Measurements from ENCODE around the gene GPS1. TPM values are rescaled to one million over a fixed set of nuclear protein-coding genes. Genes with fewer than 3 reads are reported as not detected.

GPS1 gene
- total RNA-seq, 3 donors from 2014 or later: 68.8 to 95.4 (median 94.4) TPM

DNA sequence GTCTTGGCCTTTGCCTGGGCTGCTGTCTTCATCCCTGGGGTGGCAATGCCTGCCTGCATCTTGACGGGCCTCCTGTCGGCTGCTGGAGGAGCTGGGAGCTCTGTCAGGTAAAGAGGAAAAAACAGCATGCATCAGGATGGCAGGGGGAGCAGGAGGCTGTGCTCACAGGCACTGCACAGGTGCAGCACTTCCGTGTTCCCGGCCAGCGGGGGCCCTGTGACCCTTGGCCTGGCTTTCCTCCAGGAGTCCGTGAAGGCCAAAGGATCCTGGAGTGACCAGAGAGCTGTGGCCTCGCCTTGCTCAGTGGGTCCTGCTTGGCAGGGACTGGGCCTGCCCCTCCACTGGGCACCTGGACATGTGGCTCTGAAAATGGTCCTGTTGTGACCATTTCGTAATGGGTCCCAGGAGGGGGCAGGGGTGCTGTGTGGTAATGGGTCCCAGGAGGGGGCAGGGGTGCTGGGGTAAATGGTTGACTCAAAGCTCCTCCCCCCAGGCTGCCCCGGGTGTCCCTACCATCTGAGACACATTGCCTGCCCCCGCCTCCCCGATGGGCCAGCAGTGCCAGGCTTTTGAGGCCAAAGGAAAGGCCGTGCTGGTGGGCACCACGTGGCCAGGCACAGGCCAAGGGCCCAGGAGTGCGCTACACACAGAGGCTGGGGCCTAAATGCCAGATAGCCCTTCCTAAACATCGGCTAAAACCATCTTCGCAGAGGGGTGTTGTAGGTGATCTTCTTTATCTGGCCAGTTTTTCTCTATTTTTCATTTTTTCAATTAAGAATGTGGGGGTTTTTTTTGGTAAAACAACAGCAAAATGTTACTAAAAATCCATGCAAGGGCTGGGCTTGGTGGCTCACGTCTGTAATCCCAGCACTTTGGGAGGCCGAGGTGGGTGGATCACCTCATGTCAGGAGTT lies 50.3 kb downstream of the GPS1 start:
- no peak for DNase-seq (ENCODE audit: low spot score in 2 of 2)
- intact Hi-C loops (cut with DNase I; ENCODE audit: low total_unique reads): no loop called here
- H3K27me3 ChIP-seq: no peaks in the 10 kb centered on the region
- H3K4me3 ChIP-seq: no peak overlapping the region
- H3K4me1 ChIP-seq: peaks cover 41 to 60% of the 10 kb centered on the region in 2 donors
- H3K27ac ChIP-seq: peak overlapping the region; percentile 95 to 96
- H3K36me3 ChIP-seq: no peaks in the 10 kb centered on the region
- TF ChIP-seq POLR2A (IDR thresholded peaks at IDR 0.05) (no peak), POLR2AphosphoS5 (IDR thresholded peaks at IDR 0.05) (no peak)
- TF ChIP-seq, protein P1, sequence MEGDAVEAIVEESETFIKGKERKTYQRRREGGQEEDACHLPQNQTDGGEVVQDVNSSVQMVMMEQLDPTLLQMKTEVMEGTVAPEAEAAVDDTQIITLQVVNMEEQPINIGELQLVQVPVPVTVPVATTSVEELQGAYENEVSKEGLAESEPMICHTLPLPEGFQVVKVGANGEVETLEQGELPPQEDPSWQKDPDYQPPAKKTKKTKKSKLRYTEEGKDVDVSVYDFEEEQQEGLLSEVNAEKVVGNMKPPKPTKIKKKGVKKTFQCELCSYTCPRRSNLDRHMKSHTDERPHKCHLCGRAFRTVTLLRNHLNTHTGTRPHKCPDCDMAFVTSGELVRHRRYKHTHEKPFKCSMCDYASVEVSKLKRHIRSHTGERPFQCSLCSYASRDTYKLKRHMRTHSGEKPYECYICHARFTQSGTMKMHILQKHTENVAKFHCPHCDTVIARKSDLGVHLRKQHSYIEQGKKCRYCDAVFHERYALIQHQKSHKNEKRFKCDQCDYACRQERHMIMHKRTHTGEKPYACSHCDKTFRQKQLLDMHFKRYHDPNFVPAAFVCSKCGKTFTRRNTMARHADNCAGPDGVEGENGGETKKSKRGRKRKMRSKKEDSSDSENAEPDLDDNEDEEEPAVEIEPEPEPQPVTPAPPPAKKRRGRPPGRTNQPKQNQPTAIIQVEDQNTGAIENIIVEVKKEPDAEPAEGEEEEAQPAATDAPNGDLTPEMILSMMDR (IDR thresholded peaks at IDR 0.05): no peak
- H3K9me3 ChIP-seq: no peaks in the 10 kb centered on the region

DNA sequence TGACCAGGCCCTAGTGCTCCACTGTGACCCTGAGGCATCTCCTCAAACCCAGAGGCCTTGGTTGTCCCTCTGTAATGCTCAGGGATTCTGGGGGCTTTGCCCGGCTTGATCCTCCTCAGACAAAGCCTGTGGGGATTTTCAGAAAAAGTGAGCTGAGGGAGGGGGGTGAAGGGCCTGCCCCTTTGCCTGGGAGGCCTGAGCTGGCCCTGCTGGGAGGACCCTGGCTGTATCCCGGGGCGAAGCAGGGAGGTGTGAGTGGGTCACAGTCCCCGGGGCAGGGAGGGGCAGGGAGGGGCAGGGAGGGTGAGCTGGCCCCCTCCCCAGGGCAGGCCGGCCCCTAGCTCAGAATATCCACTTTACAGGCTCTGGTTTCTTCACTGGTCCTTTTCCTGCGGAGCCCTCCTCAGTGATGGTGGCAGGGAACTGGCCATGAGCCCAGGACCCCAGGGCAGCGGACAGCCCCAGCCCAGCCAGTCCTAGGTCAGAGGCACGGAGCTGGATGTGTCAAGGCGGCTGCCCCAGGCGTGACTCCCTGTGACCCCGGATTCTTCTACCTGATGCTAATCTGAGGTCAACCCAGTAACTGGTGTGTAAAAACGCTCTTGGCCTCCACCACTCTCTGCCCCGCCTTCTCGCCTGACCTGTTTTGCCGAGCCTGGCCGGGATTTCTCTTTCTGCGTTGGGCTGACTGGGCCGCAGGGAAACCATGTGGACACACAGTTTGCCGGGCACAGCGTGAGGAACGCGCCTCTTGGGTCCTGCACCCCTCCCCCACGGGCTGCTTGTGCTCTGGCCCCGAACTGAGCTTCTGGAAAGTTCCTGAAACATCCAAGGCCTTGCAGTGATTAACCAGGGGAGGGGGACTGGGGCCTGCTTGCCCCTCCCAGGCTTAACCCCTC lies 52.1 kb downstream of the GPS1 start:
- no peak for TF ChIP-seq POLR2A (IDR thresholded peaks at IDR 0.05)
- TF ChIP-seq, protein P1 (IDR thresholded peaks at IDR 0.05): no peak
- peak; percentile 30 to 75 (median 57) for TF ChIP-seq POLR2AphosphoS5 (IDR thresholded peaks at IDR 0.05)
- intact Hi-C loops (cut with DNase I; ENCODE audit: low total_unique reads): loop anchor here (1.0 kb wide), 1 partner anchor 30 kb away; no protein-coding TSS in a partner anchor
- H3K36me3 ChIP-seq: no peaks in the 10 kb centered on the region
- peak overlapping the region in 1 of 3 donors; percentile 23 for H3K4me3 ChIP-seq
- peak; percentile 84 to 94 for DNase-seq (ENCODE audit: low spot score in 2 of 2)
- no peaks in the 10 kb centered on the region for H3K9me3 ChIP-seq
- H3K27me3 ChIP-seq: no peaks in the 10 kb centered on the region
- peak overlapping the region; percentile 95 to 97 for H3K27ac ChIP-seq
- peaks cover 43 to 64% of the 10 kb centered on the region in 2 donors for H3K4me1 ChIP-seq

GRCh38 chr17:82104797-82105416 lies 53.2 kb downstream of the GPS1 start:
- intact Hi-C loops (cut with DNase I; ENCODE audit: low total_unique reads): no loop called here
- no peaks in the 10 kb centered on the region for H3K27me3 ChIP-seq
- TF ChIP-seq POLR2AphosphoS5 (IDR thresholded peaks at IDR 0.05) (no peak), POLR2A (IDR thresholded peaks at IDR 0.05) (no peak)
- TF ChIP-seq, protein P1 (IDR thresholded peaks at IDR 0.05): no peak
- peak overlapping the region in 1 of 3 donors; percentile 57 for H3K4me3 ChIP-seq
- H3K36me3 ChIP-seq: no peaks in the 10 kb centered on the region
- DNase-seq (ENCODE audit: low spot score in 2 of 2): no peak
- peak overlapping the region; percentile 95 to 97 for H3K27ac ChIP-seq
- H3K4me1 ChIP-seq: peaks cover 35 to 55% of the 10 kb centered on the region in 2 donors
- no peaks in the 10 kb centered on the region for H3K9me3 ChIP-seq

DNA sequence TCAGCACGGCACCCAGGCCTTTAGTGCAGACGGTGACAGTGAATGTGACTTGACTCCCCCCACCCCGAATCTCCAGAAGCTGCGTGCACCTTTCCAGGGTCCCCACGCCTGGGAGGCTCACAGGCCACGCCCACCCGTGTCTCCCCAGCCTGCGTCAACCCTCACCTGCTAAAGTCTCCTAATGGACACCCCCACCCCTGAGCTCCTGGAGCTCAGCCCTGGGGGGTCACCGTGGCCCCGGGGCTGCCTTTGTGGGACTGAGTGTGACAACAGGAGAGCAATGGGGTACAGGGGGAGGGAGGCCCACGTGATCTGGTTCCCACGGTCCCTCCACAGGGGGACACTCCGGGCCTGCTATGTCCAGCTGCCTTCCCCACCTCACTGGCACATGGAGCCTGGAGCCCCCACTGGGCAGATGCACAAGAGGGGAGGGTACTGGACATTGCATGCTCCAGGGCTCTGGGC lies 53.8 kb downstream of the GPS1 start:
- Histone ChIP-seq H3K27me3 (no peaks in the 10 kb centered on the region), H3K9me3 (no peaks in the 10 kb centered on the region), H3K27ac (peak overlapping the region; percentile 95 to 97), H3K36me3 (no peaks in the 10 kb centered on the region), H3K4me3 (peak overlapping the region in 2 of 3 donors; percentile 32 to 57), H3K4me1 (peaks cover 35 to 50% of the 10 kb centered on the region in 2 donors)
- no peak for DNase-seq (ENCODE audit: low spot score in 2 of 2)
- no peak for TF ChIP-seq POLR2AphosphoS5 (IDR thresholded peaks at IDR 0.05)
- TF ChIP-seq, protein P1 (IDR thresholded peaks at IDR 0.05): no peak
- intact Hi-C loops (cut with DNase I; ENCODE audit: low total_unique reads): no loop called here
